ENCODE measurements around the gene XYLT1. TPM values are rescaled to one million over a fixed set of nuclear protein-coding genes. Genes with fewer than 3 reads are reported as not detected.

The XYLT1 gene
- total RNA-seq, 1 experiment from 2014 or later: not detected

- Histone ChIP-seq H3K36me3 (ENCODE audit: low read depth, low read length) (no peaks in the 10 kb centered on the region), H3K4me3 (ENCODE audit: low read length) (no peak overlapping the region), H3K9me3 (ENCODE audit: low read length) (no peaks in the 10 kb centered on the region), H3K4me1 (ENCODE audit: insufficient read depth, low read length) (no peaks in the 10 kb centered on the region), H3K27ac (ENCODE audit: low read length) (no peak overlapping the region), H3F3A (ENCODE audit: low read length, unreplicated experiment) (no peaks in the 10 kb centered on the region), H3K27me3 (ENCODE audit: low read length) (no peaks in the 10 kb centered on the region), H4K20me1 (ENCODE audit: low read length) (no peaks in the 10 kb centered on the region), H3K9ac (ENCODE audit: low read length) (no peak overlapping the region), H2AFZ (ENCODE audit: low read length) (no peak overlapping the region), H3K4me2 (ENCODE audit: low read length) (no peak overlapping the region), H3K79me2 (ENCODE audit: low read length) (no peaks in the 10 kb centered on the region), H3K9me2 (replicated peaks; ENCODE audit: low read length) (no peaks in the 10 kb centered on the region)
- TF ChIP-seq EZH2phosphoT487 (IDR thresholded peaks at IDR 0.05; ENCODE audit: borderline replicate concordance, low read length): no peak
- TF ChIP-seq CTCF (conservative IDR thresholded peaks at IDR 0.05; ENCODE audit: low read depth, low read length): no peak
- no peak for TF ChIP-seq EZH2 (IDR thresholded peaks at IDR 0.05; ENCODE audit: low read length, unreplicated experiment)
- DNase-seq: no peak
- no TSS peak for BruUV-seq (replicated peaks)
- ChIA-PET POLR2A (ENCODE audit: unreplicated experiment) (no interaction called here), CTCF (no interaction called here)
- no peak for ATAC-seq
- intact Hi-C loops (cut with micrococcal nuclease): no loop called here
These were observed 48.6 kb upstream of the XYLT1 start for GRCh38 chr16:17519101-17519955.

GRCh38 chr16:17518441-17518840, 47.7 kb upstream of the XYLT1 start:
- ChIA-PET CTCF (no interaction called here), POLR2A (ENCODE audit: unreplicated experiment) (no interaction called here)
- intact Hi-C loops (cut with micrococcal nuclease): no loop called here
- H3K9me3 ChIP-seq (ENCODE audit: low read length): no peaks in the 10 kb centered on the region
- no peak overlapping the region for H3K4me2 ChIP-seq (ENCODE audit: low read length)
- no peaks in the 10 kb centered on the region for H3K9me2 ChIP-seq (replicated peaks; ENCODE audit: low read length)
- no peak overlapping the region for H3K4me3 ChIP-seq (ENCODE audit: low read length)
- H3K27me3 ChIP-seq (ENCODE audit: low read length): no peaks in the 10 kb centered on the region
- no TSS peak for BruUV-seq (replicated peaks)
- H3K4me1 ChIP-seq (ENCODE audit: insufficient read depth, low read length): no peaks in the 10 kb centered on the region
- TF ChIP-seq EZH2phosphoT487 (IDR thresholded peaks at IDR 0.05; ENCODE audit: borderline replicate concordance, low read length) (no peak), CTCF (conservative IDR thresholded peaks at IDR 0.05; ENCODE audit: low read depth, low read length) (no peak), EZH2 (IDR thresholded peaks at IDR 0.05; ENCODE audit: low read length, unreplicated experiment) (no peak)
- H2AFZ ChIP-seq (ENCODE audit: low read length): no peak overlapping the region
- no peak overlapping the region for H3K27ac ChIP-seq (ENCODE audit: low read length)
- no peak for ATAC-seq
- H3K9ac ChIP-seq (ENCODE audit: low read length): no peak overlapping the region
- H3K79me2 ChIP-seq (ENCODE audit: low read length): no peaks in the 10 kb centered on the region
- no peaks in the 10 kb centered on the region for H3F3A ChIP-seq (ENCODE audit: low read length, unreplicated experiment)
- no peaks in the 10 kb centered on the region for H4K20me1 ChIP-seq (ENCODE audit: low read length)
- H3K36me3 ChIP-seq (ENCODE audit: low read depth, low read length): no peaks in the 10 kb centered on the region
- DNase-seq: no peak
